HG02970 (cell line): ENCODE results near the gene LRRFIP1.

Source experiments
- ATAC-seq: cut with Tn5 transposase; IDR thresholded peaks from one replicate; pipeline ENCODE4 v1.9.1; 2021; ENCODE audit warnings: mild to moderate bottlenecking, moderate library complexity, moderate number of reproducible peaks; ENCODE audit not compliant: unreplicated experiment, low FRiP score

LRRFIP1 gene

GRCh38 chr2:237717366-237718276, 90.2 kb downstream of the LRRFIP1 start:
- no peak for ATAC-seq

GRCh38 chr2:237718277-237718634, 90.9 kb downstream of the LRRFIP1 start:
- ATAC-seq, result no peak

DNA sequence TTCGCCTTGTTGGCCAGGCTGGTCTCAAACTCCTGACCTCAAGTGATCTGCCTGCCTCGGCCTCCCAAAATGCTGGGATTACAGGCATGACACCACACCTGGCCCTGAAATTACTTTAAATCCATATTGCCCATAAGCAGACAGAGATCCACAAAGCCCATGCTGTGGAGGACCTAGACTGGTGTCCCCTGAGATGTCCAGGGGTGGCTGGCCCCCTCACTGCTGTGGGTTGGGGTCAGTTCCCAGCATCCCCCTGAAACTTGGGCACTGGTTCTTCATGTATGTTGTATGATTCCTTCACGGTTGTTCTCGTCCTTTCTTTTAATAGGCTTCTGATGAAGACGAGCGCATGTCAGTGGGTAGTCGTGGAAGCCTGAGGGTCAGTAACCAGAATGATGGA, 93.1 kb downstream of the LRRFIP1 start:
- ATAC-seq, result no peak

GRCh38 chr2:237720957-237721356, 93.6 kb downstream of the LRRFIP1 start:
- ATAC-seq, result no peak

- no peak for ATAC-seq
These were observed 94.1 kb downstream of the LRRFIP1 start for GRCh38 chr2:237721458-237721857.

DNA sequence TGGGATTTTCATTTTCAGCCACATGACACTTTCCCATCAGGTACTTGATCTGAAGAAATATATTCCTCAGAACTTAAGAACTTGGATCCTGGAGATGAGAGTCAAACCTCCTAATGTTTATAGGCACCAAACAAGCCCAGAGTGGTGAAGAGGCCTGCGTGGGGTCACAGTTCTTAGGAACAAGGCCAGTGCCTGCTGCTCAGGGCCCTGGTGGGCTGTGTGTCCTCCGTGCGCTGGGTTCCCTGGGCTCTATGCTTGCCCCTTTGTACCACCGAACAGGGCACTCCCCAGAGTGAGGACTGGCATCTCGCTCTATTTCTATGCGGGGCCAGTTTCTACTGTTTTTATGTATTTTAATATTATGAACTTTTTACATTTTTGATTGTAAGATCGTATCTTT, 95.2 kb downstream of the LRRFIP1 start:
- no peak for ATAC-seq

DNA sequence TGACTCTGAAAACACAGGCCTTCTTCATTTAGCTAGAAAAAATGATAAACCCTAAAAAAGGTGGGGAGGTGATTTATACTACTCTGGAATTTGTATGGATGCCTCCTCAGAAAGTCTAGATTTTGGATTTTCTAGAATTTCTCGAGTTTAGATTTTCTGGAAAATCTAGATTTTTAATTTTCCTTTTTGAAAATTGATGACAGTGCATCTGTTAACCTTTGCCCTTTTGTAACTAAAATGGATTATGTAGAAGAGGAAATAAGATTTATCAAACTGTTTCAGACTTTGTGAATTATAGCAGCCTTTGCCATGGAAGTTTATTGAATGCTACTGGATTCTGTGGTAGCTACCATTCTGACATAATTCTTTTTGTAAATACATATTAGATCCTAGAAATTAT, 95.6 kb downstream of the LRRFIP1 start:
- ATAC-seq, result no peak

DNA sequence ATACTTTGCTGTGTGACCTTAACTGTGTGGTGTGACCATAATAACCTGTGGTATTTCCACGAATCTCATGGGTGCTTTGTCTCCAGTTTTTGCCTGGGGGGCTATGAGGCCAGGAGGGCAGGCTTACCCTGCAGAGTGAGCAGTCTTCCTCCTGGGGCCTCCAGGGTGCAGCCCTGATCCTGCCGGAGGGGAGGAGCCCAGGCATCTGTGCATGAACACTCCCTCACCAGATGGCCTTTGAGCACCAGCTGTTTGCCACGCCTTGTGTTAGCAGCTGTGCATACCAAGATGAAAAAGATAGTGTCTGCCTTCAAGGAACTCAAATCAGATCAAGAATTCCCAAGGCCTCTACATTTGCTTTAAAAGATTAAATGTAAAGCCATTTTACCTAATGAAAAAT, 96.2 kb downstream of the LRRFIP1 start:
- ATAC-seq, result no peak

DNA sequence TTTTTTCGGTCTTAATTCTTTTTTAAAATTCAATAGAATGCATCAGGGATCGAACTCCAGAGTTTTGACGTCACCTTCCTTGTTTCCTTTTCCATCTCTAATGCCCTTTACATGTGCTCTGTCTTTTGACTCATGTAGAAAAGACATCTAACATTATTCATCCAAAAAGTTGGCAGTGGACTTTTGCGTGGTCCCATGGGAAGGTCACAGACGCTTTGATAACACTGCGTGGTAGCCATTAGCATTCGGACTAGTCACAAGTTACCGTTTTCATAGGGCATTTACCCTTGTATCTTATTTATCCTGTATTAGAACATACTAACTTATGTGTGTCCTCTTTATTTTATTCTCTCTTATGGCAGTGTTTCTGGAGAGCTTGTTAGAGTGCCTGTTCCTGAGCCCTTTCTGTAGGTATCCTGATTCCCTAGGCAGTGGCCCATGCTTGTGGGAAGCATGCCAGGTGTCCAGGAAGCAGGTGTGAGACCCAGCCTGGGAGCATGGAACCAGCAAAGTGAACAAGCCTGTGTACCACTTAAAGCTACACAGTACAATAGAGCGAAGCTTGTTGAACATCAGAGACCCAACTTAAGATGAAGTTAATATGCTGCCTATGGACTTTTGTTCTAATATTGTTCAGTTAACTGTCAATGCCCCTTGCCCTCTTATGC, 97.6 kb downstream of the LRRFIP1 start:
- ATAC-seq, result no peak

DNA sequence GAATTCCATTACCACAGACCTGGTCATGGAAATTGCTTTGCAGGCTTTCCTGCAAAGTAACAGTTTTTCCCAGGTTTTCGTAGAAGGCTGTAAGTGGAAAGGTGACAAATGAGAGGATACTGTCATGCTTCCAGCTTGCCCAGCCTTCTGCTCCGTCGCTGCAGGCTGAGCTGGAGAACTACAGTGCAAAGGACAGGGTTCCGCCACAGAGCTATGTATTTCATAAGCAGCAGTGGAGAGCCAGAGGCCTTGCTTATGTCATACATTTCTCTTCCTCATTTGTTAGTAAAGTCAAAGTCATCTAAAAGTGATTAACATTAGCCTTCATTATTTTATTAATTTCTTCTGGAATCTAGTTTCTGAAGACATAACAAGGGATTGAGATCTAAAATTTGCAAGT, 98.3 kb downstream of the LRRFIP1 start:
- ATAC-seq, result no peak

DNA sequence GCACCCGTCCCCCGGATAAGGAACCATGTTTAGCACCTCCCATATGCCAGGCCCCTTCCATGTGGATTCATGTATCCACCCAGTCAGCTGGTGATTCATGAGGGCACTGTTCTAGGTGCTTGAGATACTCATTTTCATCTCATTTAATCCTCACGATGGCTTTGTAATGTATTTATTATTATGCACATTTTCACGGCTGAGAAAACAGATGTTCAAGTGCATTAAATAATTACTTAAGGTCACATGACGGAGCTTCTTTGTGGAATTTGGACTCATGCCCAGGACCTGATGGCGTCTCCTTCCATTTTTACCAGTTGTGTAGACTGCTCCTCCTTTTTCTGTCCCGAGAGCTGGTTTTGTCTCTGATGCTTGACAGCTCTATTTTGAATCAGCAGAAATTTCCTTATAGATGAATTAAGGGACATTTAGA, 99.0 kb downstream of the LRRFIP1 start:
- no peak for ATAC-seq

DNA sequence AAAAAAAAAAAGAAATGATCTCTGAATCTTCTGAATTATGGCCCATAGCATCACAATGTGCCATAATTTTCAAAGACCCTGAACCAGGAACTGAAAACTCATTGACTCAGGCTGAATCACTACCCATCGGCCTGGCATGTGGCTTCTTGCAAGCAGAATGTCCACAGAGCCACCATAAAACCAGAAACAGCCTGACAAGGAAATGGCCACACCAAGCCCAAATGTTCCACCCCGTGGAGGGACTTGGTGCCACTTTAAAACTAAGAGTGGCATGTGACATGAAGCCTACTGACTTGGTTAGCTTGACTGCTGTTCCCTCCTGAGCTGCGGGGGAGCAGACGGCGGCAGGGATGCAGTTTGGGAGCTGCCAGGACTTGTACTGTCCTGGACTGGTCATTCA, 100.0 kb downstream of the LRRFIP1 start:
- no peak for ATAC-seq

GRCh38 chr2:237729681-237730475, 102.5 kb downstream of the LRRFIP1 start:
- ATAC-seq, result no peak

- ATAC-seq, result no peak
These were observed 104.3 kb downstream of the LRRFIP1 start for GRCh38 chr2:237731663-237732062.

DNA sequence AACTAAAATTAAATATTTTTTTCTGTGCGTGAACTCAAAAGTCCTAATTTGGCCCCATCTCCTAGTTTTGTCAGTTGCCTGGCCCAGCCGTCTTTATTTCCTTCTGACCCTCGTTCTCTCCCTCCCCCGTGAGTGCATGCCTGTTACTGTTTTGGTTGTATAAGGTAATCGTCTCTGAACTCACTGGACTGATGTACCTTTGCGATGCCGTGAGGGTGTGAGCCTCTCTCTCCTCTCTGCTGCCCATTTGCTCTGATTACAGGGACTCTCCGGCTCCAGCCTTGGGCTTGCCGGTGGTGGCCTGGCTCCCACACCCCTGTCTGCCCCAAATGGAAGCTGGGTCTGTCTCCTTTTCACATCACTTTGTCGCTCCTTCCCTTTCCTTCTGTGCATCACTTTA, 104.7 kb downstream of the LRRFIP1 start:
- ATAC-seq, result no peak

- no peak for ATAC-seq
These were observed 105.5 kb downstream of the LRRFIP1 start for GRCh38 chr2:237732790-237733381.

DNA sequence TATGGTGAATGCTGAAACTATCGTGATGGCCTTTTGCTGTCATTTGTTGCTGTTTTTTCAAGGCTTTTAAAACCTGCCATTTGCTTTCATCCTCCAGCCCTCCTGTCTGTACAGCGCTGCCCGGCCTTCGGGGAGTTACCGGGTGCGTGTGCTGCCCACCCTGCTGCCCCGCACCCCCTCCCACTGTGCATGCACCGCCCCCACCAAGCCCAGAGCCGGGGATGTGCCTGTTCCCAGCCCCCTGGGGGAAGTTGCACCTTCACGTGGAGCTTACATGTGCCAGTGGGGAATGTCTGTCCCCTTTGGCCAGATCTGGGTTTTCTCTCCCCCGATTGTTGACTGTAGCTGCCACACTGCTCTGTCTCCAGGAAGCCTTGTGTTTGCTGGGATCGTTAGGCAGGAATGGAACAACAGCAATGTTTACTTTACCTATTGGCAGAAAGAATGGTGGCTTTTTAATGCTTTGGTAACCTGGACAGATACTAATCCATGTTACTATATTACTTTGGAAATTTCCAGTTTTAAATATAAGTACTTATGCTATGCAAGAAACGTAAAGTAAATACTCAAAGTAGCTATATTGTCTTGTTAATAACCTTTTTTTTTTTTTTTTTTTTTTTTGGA, 106.4 kb downstream of the LRRFIP1 start:
- no peak for ATAC-seq

DNA sequence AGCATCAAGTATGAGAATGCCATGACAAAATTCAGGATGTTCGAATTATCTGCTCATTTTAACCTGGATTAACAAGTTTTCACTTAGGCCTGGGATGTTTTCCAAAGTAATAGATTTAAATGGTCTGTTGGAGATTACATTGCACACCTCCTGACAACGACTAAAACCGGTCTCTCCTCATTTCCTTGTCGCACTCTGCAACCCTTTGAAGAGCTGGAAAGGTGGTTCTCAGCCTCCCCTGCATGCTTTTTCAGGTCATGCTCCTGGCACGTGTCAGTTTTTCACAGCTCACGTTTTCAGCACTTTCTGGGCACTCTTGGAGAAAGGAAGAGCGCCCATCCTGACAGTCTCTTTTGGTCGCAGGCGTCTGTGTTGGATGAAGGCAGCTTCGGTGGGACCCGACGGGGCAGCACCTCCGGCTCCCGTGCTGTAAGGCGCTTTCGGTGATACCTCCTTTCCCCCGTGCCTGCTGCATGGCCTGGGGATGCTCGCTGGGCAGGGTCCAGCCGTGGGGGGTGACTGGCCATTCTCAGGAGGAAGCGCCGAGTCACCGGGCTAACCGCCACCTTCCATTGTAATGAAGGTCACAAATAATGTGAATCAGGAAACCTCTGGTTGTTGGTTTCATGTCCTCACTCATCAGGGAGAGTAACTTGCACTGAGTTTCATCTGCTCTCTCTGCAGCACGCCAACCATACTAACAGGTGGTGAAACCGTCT, 107.7 kb downstream of the LRRFIP1 start:
- ATAC-seq, result no peak

DNA sequence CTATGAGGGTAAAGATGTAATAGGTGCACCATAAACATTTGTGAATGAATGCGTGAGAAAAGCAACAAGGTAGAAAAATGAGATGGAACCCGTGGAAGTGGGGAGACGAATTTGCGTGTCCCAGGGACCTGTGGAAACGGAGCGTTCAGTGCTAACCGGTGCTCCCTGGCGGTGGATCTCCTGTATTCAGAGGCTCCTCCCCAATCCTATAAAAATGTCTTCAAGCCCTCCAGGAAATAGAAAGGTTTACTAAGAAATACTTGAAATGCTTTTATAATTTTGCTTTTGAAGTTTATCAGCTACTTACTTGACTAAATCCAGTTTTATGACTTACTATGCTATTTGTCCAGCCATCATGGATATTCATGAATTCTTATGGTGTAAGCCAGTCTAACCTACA, 108.4 kb downstream of the LRRFIP1 start:
- no peak for ATAC-seq

DNA sequence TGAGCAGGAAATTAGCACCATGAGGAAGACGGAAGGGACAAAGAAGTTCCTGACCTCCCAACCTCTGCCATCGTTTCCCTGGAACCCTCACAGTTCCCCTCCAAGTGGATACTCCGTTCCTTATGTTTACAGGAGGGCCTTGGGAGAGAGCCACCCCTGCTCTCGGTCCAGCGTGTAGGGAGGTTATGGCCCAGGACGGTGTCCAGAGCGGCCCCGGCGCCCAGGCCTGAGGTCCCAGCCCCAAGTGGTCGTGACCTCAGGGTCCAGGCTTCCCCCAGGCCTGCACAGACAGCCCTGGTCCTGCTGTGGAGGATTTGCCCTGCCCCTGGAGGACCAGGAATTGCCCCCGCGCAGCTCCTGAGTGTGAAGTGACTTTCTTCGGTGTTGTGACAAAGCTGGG, 109.4 kb downstream of the LRRFIP1 start:
- no peak for ATAC-seq
